Upper lobe of left lung (tissue), 6 donors: ENCODE measurements around the gene PHGDH. TPM values are rescaled to one million over a fixed set of nuclear protein-coding genes. Genes with fewer than 3 reads are reported as not detected.
A peak's percentile ranks its signal among the peaks of the same experiment; 100 is the strongest.

ENCODE experiments used
- ATAC-seq, 2 donors: fragments of 200-7000 bp; cut with Tn5 transposase; one replicate each; pipeline ENCODE4 v1.9.1; 2022; ENCODE audit warnings: mild to moderate bottlenecking in 2 of 2, moderate library complexity in 2 of 2; ENCODE audit not compliant: low FRiP score in 2 of 2
- DNase-seq, 2 donors: peaks; one replicate each; pipeline ENCODE4 v3.0.0-alpha.2; 2019 to 2020
- H3K27ac ChIP-seq, 4 donors: fragments of 200-600 bp; sonication (generic); one replicate each; pipeline ENCODE4 v1.5.1; 2016 to 2019
- H3K27me3 ChIP-seq, 4 donors: fragments of 200-600 bp; sonication (generic); one replicate each; pipeline ENCODE4 v1.5.1; 2017 to 2019
- H3K36me3 ChIP-seq, 4 donors: fragments of 200-600 bp; sonication (generic); one replicate each; pipeline ENCODE4 v1.5.1; 2016 to 2019
- H3K4me1 ChIP-seq, 4 donors: fragments of 200-600 bp; sonication (generic); one replicate each; pipeline ENCODE4 v1.5.1; 2018 to 2019
- H3K4me3 ChIP-seq, 4 donors: fragments of 200-600 bp; sonication (generic); one replicate each; pipeline ENCODE4 v1.5.1; 2017 to 2019; ENCODE audit warnings: mild to moderate bottlenecking in 2 of 4, moderate library complexity in 1 of 4
- H3K9me3 ChIP-seq, 4 donors: fragments of 200-600 bp; sonication (generic); one replicate each; pipeline ENCODE4 v1.5.1; 2018 to 2019
- EP300 ChIP-seq, 4 donors: sonication (generic); formaldehyde crosslinking; IDR thresholded peaks; one replicate each; pipeline ENCODE4 v1.5.1; 2017; ENCODE audit warnings: antibody characterized with exemption in 4 of 4, control low read depth in 2 of 4
- POLR2A ChIP-seq, 4 donors: fragments of 450-650 bp; IDR thresholded peaks; one replicate each; pipeline ENCODE4 v1.5.1; 2016 to 2017; ENCODE audit warnings: antibody characterized with exemption in 4 of 4, mild to moderate bottlenecking in 2 of 4
- POLR2AphosphoS5 ChIP-seq, 2 donors: sonication (generic); formaldehyde crosslinking; IDR thresholded peaks; one replicate each; pipeline ENCODE4 v1.5.1; 2017; ENCODE audit warnings: antibody characterized with exemption in 2 of 2
- WGBS, 2 donors: methylation state at CpG; one replicate each; pipeline ENCODE4 v1.1.5; 2017 to 2018; 5-methylcytosine and 5-hydroxymethylcytosine counted together
- total RNA-seq, 6 donors: library from RNA; depleted of rRNA in 4 of 6; stranded (reverse); fragments of >200 nt in 4 of 6; gene quantifications; one replicate each; pipeline versions ENCODE4 v1.1.0 to v1.2.1, GENCODE V29; 2016 to 2021
- TF ChIP-seq, protein P1 (sequence below), 6 experiments: fragments of 450-650 bp in 4 of 6; fragments of 200-600 bp in 2 of 6; sonication (generic) in 2 of 6; IDR thresholded peaks; one replicate each; pipeline ENCODE4 v1.5.1; 2016 to 2019; ENCODE audit warnings: antibody characterized with exemption in 6 of 6
- donor health status: DM: no; HTN: no; CAD: no; lungs with moderate emphysema.
- donor health status: DM: no; HTN: yes; CAD: no; lungs with severe emphysema.

PHGDH gene
- total RNA-seq, 6 donors from 2014 or later: 12.4 to 60.8 (median 21.7) TPM

DNA sequence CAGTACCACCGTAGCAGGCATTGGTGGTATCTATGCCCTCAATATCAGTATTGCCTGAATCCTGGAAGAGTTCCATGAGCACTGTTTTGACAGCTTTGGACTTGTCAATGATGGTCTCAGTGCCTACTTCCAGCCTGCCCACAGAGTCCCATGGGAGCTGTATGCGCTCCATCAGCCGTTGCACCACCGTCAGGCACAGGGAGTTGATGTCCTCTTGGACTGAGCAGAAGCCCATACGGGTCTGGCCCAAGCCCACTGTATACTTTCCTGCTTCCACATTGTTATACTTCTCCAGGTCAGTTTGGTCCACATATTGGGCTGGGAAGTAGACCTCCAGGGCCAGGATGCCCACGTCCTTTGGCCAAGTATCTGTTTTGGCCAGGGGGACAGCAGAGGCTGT lies 52.5 kb downstream of the PHGDH start:
- Histone ChIP-seq H3K4me1 (peaks cover 0 to 6% (median 3%) of the 10 kb centered on the region in 4 donors), H3K27ac (no peak overlapping the region), H3K27me3 (no peaks in the 10 kb centered on the region), H3K9me3 (peaks cover 0 to 4% (median 0%) of the 10 kb centered on the region in 4 donors), H3K36me3 (no peaks in the 10 kb centered on the region), H3K4me3 (no peak overlapping the region)
- 87 to 89% methylated on average over 5 to 6 of the region's 6 CpGs for WGBS, 2 donors
- TF ChIP-seq POLR2A (IDR thresholded peaks at IDR 0.05): no peak
- no peak for TF ChIP-seq EP300 (IDR thresholded peaks at IDR 0.05)
- TF ChIP-seq POLR2AphosphoS5 (IDR thresholded peaks at IDR 0.05): no peak
- TF ChIP-seq, protein P1, sequence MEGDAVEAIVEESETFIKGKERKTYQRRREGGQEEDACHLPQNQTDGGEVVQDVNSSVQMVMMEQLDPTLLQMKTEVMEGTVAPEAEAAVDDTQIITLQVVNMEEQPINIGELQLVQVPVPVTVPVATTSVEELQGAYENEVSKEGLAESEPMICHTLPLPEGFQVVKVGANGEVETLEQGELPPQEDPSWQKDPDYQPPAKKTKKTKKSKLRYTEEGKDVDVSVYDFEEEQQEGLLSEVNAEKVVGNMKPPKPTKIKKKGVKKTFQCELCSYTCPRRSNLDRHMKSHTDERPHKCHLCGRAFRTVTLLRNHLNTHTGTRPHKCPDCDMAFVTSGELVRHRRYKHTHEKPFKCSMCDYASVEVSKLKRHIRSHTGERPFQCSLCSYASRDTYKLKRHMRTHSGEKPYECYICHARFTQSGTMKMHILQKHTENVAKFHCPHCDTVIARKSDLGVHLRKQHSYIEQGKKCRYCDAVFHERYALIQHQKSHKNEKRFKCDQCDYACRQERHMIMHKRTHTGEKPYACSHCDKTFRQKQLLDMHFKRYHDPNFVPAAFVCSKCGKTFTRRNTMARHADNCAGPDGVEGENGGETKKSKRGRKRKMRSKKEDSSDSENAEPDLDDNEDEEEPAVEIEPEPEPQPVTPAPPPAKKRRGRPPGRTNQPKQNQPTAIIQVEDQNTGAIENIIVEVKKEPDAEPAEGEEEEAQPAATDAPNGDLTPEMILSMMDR (IDR thresholded peaks at IDR 0.05): no peak
- ATAC-seq (no peak), DNase-seq (no peak)

DNA sequence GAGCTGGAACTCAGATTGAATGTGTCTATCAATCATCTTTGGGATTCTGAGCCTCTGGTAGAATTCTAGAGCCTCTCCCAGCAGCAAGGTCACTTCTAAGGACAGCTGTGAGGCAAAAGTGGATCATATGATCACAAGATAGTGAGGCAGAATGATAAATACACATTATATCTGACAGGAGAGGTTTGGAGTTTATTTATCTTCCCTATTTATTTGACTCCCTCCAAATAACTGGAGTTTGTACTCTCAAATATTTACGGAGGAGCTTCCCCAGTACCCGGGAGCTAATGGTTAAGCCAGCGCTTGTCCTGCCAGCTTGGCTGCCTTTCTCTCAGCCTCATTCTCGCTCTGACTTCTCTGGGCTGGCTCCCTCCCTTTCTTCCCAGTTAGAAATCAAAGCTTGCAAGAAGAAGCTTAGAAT lies 54.6 kb downstream of the PHGDH start:
- Histone ChIP-seq H3K4me3 (no peak overlapping the region), H3K27ac (no peak overlapping the region), H3K9me3 (peaks cover 0 to 4% (median 0%) of the 10 kb centered on the region in 4 donors), H3K36me3 (no peaks in the 10 kb centered on the region), H3K4me1 (peaks cover 0 to 6% (median 5%) of the 10 kb centered on the region in 4 donors), H3K27me3 (no peaks in the 10 kb centered on the region)
- ATAC-seq (peak in 1 of 2 donors; percentile 47), DNase-seq (no peak)
- TF ChIP-seq, protein P1 (IDR thresholded peaks at IDR 0.05): no peak
- TF ChIP-seq POLR2A (IDR thresholded peaks at IDR 0.05) (no peak), EP300 (IDR thresholded peaks at IDR 0.05) (no peak), POLR2AphosphoS5 (IDR thresholded peaks at IDR 0.05) (no peak)
- WGBS, 2 donors: 41 to 61% methylated on average over 4 of the region's 4 CpGs

DNA sequence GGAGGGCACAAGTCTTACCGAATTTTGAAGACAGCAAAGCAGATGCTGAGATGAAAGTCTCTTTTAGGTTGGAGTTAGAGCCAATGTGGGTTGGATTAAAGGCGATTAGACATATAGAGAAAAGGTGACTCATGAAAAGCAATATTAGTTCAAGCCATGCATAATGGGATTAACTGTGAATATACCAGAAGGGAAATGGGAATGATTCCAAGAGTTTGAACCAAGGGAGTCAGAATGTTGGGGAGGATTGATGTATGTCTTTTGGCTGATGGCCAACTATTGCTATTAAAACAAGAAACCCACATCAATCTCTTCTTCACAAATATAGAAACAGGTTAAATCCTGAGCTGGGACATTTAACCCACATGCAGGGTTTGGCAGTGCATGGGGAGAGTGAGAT lies 55.8 kb downstream of the PHGDH start:
- H3K27ac ChIP-seq: no peak overlapping the region
- peaks cover 0 to 4% (median 0%) of the 10 kb centered on the region in 4 donors for H3K9me3 ChIP-seq
- DNase-seq: no peak
- ATAC-seq: no peak
- no peaks in the 10 kb centered on the region for H3K27me3 ChIP-seq
- 69 to 75% methylated on average over 2 of the region's 2 CpGs for WGBS, 2 donors
- no peak overlapping the region for H3K4me3 ChIP-seq
- TF ChIP-seq, protein P1 (IDR thresholded peaks at IDR 0.05): no peak
- TF ChIP-seq EP300 (IDR thresholded peaks at IDR 0.05) (no peak), POLR2AphosphoS5 (IDR thresholded peaks at IDR 0.05) (no peak), POLR2A (IDR thresholded peaks at IDR 0.05) (no peak)
- no peaks in the 10 kb centered on the region for H3K36me3 ChIP-seq
- H3K4me1 ChIP-seq: peaks cover 0 to 7% (median 6%) of the 10 kb centered on the region in 4 donors

DNA sequence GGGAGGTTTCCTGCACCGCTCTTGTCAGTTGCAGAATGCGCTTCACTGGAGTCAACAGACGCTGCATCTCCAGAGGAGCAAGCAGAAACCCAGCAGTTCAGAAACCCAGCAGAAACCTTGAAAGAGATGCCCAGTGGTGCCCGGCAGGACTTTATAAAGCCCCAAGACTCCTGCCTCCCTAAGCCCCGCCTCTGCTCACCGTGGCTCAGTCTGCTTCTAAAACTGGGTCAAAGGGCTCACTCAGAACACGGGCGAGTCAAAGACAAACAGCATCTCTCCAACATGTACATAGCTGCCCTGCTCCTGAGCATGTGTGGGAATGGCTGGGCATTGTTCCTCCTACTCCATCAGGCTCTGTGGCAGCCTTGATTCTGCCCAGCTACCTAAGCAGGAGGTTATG lies 57.0 kb downstream of the PHGDH start, which contains the start of gene HMGCS2:
HMGCS2 (minus strand) TSS at position 128 of the 400 bp plus-strand sequence; CDS start at position 67, 61 bp downstream.
- no peaks in the 10 kb centered on the region for H3K36me3 ChIP-seq
- TF ChIP-seq EP300 (IDR thresholded peaks at IDR 0.05): no peak
- no peak for TF ChIP-seq POLR2A (IDR thresholded peaks at IDR 0.05)
- TF ChIP-seq, protein P1 (IDR thresholded peaks at IDR 0.05): no peak
- TF ChIP-seq POLR2AphosphoS5 (IDR thresholded peaks at IDR 0.05): no peak
- H3K4me3 ChIP-seq: no peak within 1 kb of the TSS
- peak; percentile 33 to 60 for ATAC-seq
- peak in 1 of 2 donors; percentile 58 for DNase-seq
- H3K4me1 ChIP-seq: peaks cover 0 to 16% (median 10%) of the 10 kb centered on the region in 4 donors
- WGBS, 2 donors: 66 to 93% methylated on average over 3 to 8 of the region's 8 CpGs
- no peaks in the 10 kb centered on the region for H3K27me3 ChIP-seq
- H3K27ac ChIP-seq: no peak within 1 kb of the TSS
- peaks cover 0 to 4% (median 0%) of the 10 kb centered on the region in 4 donors for H3K9me3 ChIP-seq

DNA sequence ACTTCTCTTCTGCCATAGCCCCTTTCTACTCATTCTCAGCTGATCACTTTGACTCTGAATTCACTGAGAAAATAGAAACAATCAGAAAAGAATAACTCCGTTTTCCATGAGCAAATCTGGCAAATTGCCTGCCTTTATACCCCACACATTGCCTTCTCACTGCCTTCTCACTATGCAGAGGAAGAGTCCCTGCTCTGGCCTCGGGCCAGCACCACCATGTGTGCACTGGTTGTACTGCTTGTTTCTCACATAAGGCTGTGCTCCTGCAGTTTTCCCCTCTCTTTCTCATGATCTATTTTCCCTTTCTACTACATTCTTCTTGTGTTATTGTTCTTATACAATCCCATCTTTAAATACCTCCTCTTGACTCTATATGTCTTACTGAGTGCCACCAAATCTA lies 59.3 kb downstream of the PHGDH start:
- DNase-seq: no peak

More for the DNA sequence above, 59.3 kb downstream of the PHGDH start:
- Histone ChIP-seq H3K4me3 (no peak overlapping the region), H3K27me3 (no peaks in the 10 kb centered on the region), H3K27ac (no peak overlapping the region), H3K4me1 (peaks cover 0 to 24% (median 17%) of the 10 kb centered on the region in 4 donors), H3K36me3 (no peaks in the 10 kb centered on the region), H3K9me3 (no peaks in the 10 kb centered on the region)
- no peak for TF ChIP-seq EP300 (IDR thresholded peaks at IDR 0.05)
- WGBS, 2 donors: 20 to 48% methylated on average over 2 of the region's 2 CpGs
- no peak for ATAC-seq
